Calu3 (cell line): Measurements from ENCODE around the gene ZDHHC1. TPM values are rescaled to one million over a fixed set of nuclear protein-coding genes. Genes with fewer than 3 reads are reported as not detected.

Source experiments
- BruUV-seq: library from RNA; stranded (reverse); fragments of 400-500 nt; replicated peaks from 2 replicates; lab custom pipeline; 2021; lab: Mats Ljungman, UMichigan
- CTCF ChIA-PET: fragments of 300-600 bp; sonication (Branson Sonifier 250); formaldehyde crosslinking; loops from one replicate; lab custom pipeline; 2022; ENCODE audit warnings: antibody characterized with exemption; lab: Charles Lee
- DNase-seq: peaks from one replicate; pipeline ENCODE4 v3.0.0; 2022
- H3K27ac Mint-ChIP-seq: one replicate; pipeline ENCODE4 v1.8.0; 2022; ENCODE audit warnings: mixed read lengths; ENCODE audit not compliant: unreplicated experiment
- H3K27me3 Mint-ChIP-seq: one replicate; pipeline ENCODE4 v1.8.0; 2022; ENCODE audit warnings: mixed read lengths; ENCODE audit not compliant: unreplicated experiment
- H3K36me3 Mint-ChIP-seq: one replicate; pipeline ENCODE4 v1.8.0; 2022; ENCODE audit warnings: mild to moderate bottlenecking, moderate library complexity, mixed read lengths; ENCODE audit not compliant: insufficient read depth, unreplicated experiment
- H3K4me1 Mint-ChIP-seq: one replicate; pipeline ENCODE4 v1.8.0; 2022; ENCODE audit warnings: mild to moderate bottlenecking, low read depth, mixed read lengths; ENCODE audit not compliant: unreplicated experiment
- H3K4me3 Mint-ChIP-seq: one replicate; pipeline ENCODE4 v1.8.0; 2022; ENCODE audit warnings: mild to moderate bottlenecking, low read depth, moderate library complexity, mixed read lengths; ENCODE audit not compliant: unreplicated experiment
- H3K9me3 Mint-ChIP-seq: one replicate; pipeline ENCODE4 v1.8.0; 2022; ENCODE audit warnings: low read depth, mixed read lengths; ENCODE audit not compliant: unreplicated experiment
- intact Hi-C: fragments of 100-400 bp; cut with micrococcal nuclease; formaldehyde crosslinking; loops from one replicate; pipeline ENCODE4 v1.10.0; 2022; ENCODE audit not compliant: unreplicated experiment
- total RNA-seq: library from RNA; stranded (reverse); gene quantifications from 2 replicates; pipeline ENCODE4 v1.2.3, GENCODE V29; 2022
- TF ChIP-seq, protein P1 (sequence below): fragments of 200-600 bp; IDR thresholded peaks from one replicate; pipeline ENCODE4 v1.8.0; 2022; ENCODE audit warnings: antibody characterized with exemption; ENCODE audit not compliant: unreplicated experiment

ZDHHC1 gene
- total RNA-seq, 1 experiment from 2014 or later = 22.6 TPM

DNA sequence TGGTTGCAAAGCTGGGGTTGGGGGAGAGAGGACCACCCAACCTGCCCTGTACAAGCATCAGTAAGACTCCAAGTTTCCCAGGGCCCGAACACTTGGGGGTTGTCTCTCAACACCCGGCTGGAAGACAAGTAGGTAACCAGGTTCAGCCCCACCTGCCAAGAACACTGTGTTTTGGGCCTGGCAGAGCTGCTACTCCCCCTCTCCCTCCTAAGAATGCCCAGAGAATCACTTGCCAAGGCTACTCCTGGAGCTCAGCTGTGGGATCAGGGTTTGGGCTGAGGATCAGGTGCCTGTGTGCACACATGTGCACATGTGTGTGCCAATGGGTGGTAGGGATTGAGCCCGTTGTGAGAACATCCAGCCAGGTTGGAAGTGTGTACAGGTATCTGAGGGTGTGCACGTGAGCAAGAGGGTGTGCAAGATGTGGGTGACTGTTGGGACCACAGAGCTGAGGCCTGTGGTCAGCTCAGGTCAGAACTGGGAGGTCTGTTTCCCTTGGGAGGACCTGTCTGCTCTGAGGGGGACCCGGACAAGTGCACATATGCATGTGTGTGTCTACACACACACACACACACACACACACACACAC, 16.9 kb upstream of the ZDHHC1 start:
- H3K27ac Mint-ChIP-seq = no peak overlapping the region
- no peak for DNase-seq
- H3K4me3 Mint-ChIP-seq = no peak overlapping the region
- TF ChIP-seq, protein P1, sequence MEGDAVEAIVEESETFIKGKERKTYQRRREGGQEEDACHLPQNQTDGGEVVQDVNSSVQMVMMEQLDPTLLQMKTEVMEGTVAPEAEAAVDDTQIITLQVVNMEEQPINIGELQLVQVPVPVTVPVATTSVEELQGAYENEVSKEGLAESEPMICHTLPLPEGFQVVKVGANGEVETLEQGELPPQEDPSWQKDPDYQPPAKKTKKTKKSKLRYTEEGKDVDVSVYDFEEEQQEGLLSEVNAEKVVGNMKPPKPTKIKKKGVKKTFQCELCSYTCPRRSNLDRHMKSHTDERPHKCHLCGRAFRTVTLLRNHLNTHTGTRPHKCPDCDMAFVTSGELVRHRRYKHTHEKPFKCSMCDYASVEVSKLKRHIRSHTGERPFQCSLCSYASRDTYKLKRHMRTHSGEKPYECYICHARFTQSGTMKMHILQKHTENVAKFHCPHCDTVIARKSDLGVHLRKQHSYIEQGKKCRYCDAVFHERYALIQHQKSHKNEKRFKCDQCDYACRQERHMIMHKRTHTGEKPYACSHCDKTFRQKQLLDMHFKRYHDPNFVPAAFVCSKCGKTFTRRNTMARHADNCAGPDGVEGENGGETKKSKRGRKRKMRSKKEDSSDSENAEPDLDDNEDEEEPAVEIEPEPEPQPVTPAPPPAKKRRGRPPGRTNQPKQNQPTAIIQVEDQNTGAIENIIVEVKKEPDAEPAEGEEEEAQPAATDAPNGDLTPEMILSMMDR = no peak
- peaks cover 8% of the 10 kb centered on the region for H3K27me3 Mint-ChIP-seq
- H3K4me1 Mint-ChIP-seq = peaks cover 22% of the 10 kb centered on the region
- CTCF ChIA-PET = interaction anchor here (0.6 to 0.7 kb wide), 5 partner anchors 14 to 231 kb away, joined by 3 to 5 read pairs (median 4); no protein-coding TSS in a partner anchor
- intact Hi-C loops = no loop called here
- no peaks in the 10 kb centered on the region for H3K9me3 Mint-ChIP-seq
- no TSS peak for BruUV-seq
- peaks cover 21% of the 10 kb centered on the region for H3K36me3 Mint-ChIP-seq

DNA sequence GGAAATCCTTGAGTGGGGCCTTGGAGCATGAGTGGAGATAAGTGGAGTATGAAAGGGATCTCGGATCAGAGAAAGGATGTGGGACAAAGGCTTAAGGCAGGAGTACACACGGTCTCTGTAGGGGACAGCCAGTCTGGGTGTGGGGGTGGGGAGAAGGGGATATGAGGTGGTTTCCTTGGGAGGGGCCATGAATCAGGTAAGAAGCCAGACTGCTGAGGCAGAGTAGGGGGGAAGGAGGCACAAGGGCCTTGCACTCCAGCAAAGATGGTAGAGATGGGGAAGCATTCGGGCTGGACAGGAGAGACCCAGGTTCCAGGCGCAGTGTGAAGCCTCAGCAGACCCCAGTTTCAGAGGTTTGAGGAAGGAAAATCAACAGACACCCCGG, 16.2 kb upstream of the ZDHHC1 start:
- TF ChIP-seq, protein P1 = no peak
- Mint-ChIP-seq H3K27me3 (peaks cover 11% of the 10 kb centered on the region), H3K9me3 (no peaks in the 10 kb centered on the region), H3K4me1 (peaks cover 29% of the 10 kb centered on the region), H3K27ac (no peak overlapping the region), H3K4me3 (peak overlapping the region; percentile 96), H3K36me3 (peaks cover 16% of the 10 kb centered on the region)
- CTCF ChIA-PET = interaction anchor here (0.7 to 1.9 kb wide), 4 partner anchors 13 to 172 kb away, joined by 4 to 7 read pairs (median 5); no protein-coding TSS in a partner anchor
- no peak for DNase-seq
- intact Hi-C loops = no loop called here
- no TSS peak for BruUV-seq

DNA sequence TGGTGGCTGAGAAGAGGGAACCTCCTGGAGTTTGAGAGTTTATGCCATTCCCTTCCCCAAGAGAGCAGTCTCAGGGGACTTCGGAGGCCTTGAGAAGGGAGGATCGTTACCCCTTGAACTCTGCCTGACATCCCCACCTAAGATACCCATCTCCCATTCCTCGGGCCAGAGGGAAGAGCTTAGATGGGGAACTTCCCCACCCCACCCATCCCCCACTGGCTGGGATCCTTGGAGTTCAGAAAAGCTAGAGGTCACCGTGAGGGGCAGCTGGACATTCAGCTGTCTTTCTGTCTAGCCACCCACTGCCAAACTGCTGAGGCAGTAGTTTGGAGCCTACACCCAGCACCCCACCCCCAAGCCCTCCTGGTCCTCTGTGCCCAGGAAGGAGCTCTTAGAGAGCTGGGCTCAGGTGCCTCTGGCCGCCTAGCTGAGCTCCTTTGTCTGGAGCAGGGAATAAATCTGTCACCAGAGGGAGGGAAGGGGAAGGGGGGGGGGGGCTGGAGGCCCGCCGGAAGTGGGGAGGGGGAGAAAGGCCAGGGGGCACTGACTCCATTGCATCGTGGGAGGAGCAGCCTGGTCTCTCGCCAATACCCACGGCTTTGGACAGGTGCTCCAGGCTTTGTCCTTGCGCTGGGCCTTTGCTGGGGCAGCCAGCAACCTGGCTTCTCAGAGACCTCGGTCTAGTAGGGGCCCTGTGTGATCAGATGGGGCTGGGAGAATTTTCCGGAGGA, 15.7 kb upstream of the ZDHHC1 start:
- Mint-ChIP-seq H3K27ac (no peak overlapping the region), H3K27me3 (peaks cover 17% of the 10 kb centered on the region), H3K36me3 (peaks cover 20% of the 10 kb centered on the region), H3K9me3 (no peaks in the 10 kb centered on the region), H3K4me3 (peak overlapping the region; percentile 96), H3K4me1 (peaks cover 29% of the 10 kb centered on the region)
- CTCF ChIA-PET = interaction anchor here (0.5 to 1.9 kb wide), 11 partner anchors 14 to 529 kb away, joined by 3 to 10 read pairs (median 5); partner anchors contain the start of gene FHOD1
- no TSS peak for BruUV-seq
- intact Hi-C loops = no loop called here
- TF ChIP-seq, protein P1 = no peak
- no peak for DNase-seq

DNA sequence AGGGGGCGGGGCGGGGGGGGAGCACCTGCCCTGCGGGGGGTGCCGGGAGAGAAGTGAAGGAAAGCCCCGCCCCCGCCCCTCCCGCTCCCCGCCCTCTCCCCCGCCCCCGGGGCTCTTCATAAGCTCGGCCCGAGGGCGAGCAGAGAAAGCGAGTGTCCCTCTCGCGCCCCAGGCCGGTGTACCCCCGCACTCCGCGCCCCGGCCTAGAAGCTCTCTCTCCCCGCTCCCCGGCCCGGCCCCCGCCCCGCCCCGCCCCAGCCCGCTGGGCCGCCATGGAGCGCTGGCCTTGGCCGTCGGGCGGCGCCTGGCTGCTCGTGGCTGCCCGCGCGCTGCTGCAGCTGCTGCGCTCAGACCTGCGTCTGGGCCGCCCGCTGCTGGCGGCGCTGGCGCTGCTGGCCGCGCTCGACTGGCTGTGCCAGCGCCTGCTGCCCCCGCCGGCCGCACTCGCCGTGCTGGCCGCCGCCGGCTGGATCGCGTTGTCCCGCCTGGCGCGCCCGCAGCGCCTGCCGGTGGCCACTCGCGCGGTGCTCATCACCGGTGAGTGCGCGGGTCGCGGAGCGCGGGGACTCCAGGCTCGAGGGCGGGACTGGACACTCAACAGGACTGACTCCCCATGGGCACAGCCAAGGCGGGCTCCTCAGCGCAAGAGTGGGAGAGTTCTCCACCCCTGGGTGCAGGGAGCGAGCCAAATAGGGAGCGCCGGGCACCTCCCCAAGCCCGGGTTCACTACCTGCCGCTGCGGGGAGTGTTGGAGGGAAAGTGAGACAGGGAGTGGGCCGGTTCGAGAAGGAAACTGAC, 14.9 kb upstream of the ZDHHC1 start, which contains the start of gene HSD11B2:
HSD11B2 (plus strand) TSS at position 145 of the 798 bp plus-strand sequence; CDS start at position 273, 128 bp downstream.
- CTCF ChIA-PET = interaction anchor here (0.5 to 1.9 kb wide), 18 partner anchors 10 to 1021 kb away, joined by 3 to 13 read pairs (median 4); partner anchors contain the start of genes FHOD1, RIPOR1 and ZDHHC1
- Mint-ChIP-seq H3K27ac (peak within 1 kb of the TSS; percentile 84), H3K9me3 (no peaks in the 10 kb centered on the region), H3K36me3 (peaks cover 21% of the 10 kb centered on the region), H3K4me3 (peak within 1 kb of the TSS; percentile 96), H3K27me3 (peaks cover 25% of the 10 kb centered on the region), H3K4me1 (peaks cover 29% of the 10 kb centered on the region)
- no TSS peak for BruUV-seq
- TF ChIP-seq, protein P1 = peak; percentile 11
- peak; percentile 79 for DNase-seq
- intact Hi-C loops = no loop called here
